Activated naive CD4-positive, alpha-beta T cell treated with anti-CD3 and anti-CD28 coated beads, Interleukin-2, amount 10 ng/mL, durations not matched to agents 7 days and 5 days (primary cell): ENCODE data around the gene GDAP2.
"Not testable (repeated sequence)": the region's sequence is repeated elsewhere in the genome, so short reads cannot be mapped to it uniquely, and the experiment has no call there.

Experiments
- CTCF ChIA-PET: fragments of 350-600 bp; sonication (Branson Sonifier 250); formaldehyde crosslinking; loops from one replicate; lab custom pipeline; 2021; ENCODE audit warnings: antibody characterized with exemption; lab: Charles Lee
- DNase-seq: peaks from one replicate; pipeline ENCODE4 v3.0.0-alpha.2; 2020
- H3K27ac Mint-ChIP-seq: one replicate; pipeline ENCODE4 v1.8.0; 2021; ENCODE audit warnings: mild to moderate bottlenecking, moderate library complexity, mixed read lengths
- H3K27me3 Mint-ChIP-seq: one replicate; pipeline ENCODE4 v1.8.0; 2021; ENCODE audit warnings: mild to moderate bottlenecking, mixed read lengths
- H3K36me3 Mint-ChIP-seq: one replicate; pipeline ENCODE4 v1.8.0; 2021; ENCODE audit warnings: mixed read lengths
- H3K4me1 Mint-ChIP-seq: one replicate; pipeline ENCODE4 v1.8.0; 2021; ENCODE audit warnings: mixed read lengths
- H3K4me3 Mint-ChIP-seq: one replicate; pipeline ENCODE4 v1.8.0; 2021; ENCODE audit warnings: mild to moderate bottlenecking, moderate library complexity, mixed read lengths
- H3K9me3 Mint-ChIP-seq: one replicate; pipeline ENCODE4 v1.8.0; 2021; ENCODE audit warnings: mixed read lengths

The GDAP2 gene

DNA sequence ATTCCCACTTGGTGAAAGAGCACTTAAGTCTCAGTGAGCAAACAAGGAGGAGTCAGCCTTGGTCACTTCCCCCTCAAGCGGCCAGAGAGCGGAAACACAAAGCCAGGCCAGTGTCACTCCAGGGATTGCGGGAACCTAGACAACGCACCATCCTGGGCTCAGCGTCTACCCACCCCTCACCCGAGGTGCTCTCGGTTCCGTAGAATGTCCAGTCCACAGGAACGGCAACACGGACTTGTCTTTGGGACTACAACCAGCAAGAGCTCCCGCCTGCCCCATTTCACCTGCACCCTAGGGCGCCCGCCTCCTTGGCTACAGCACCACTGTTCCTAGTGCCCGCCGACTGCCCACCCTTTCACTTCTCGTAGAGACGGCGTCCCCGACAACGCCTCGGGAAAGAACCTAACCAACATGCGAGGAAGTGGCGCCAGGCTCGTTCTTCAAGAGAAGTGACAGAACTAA is 509 bp downstream of the GDAP2 start:
- Mint-ChIP-seq H3K27ac (peak overlapping the region; percentile 90), H3K36me3 (peaks cover 11% of the 10 kb centered on the region), H3K9me3 (no peaks in the 10 kb centered on the region), H3K4me1 (peaks cover 42% of the 10 kb centered on the region), H3K4me3 (peak overlapping the region; percentile 90), H3K27me3 (peaks cover 9% of the 10 kb centered on the region)
- peak; percentile 73 for DNase-seq
- CTCF ChIA-PET = interaction anchor here (3.1 kb wide), 1 partner anchor 33 kb away, joined by 15 read pairs; no protein-coding TSS in a partner anchor

- no peak overlapping the region for H3K4me3 Mint-ChIP-seq
Observed at GRCh38 chr1:117925981-117926380, 3.4 kb downstream of the GDAP2 start.

GRCh38 chr1:117922717-117923116 is 6.7 kb downstream of the GDAP2 start:
- H3K9me3 Mint-ChIP-seq, H3K4me1 Mint-ChIP-seq, DNase-seq, H3K27ac Mint-ChIP-seq, H3K27me3 Mint-ChIP-seq, CTCF ChIA-PET, H3K4me3 Mint-ChIP-seq: not testable (repeated sequence)
- peaks cover 13% of the 10 kb centered on the region for H3K36me3 Mint-ChIP-seq

More at GRCh38 chr1:117925981-117926380, 3.4 kb downstream of the GDAP2 start:
- Mint-ChIP-seq H3K27ac (no peak overlapping the region), H3K4me1 (peaks cover 24% of the 10 kb centered on the region), H3K36me3 (peaks cover 7% of the 10 kb centered on the region), H3K9me3 (no peaks in the 10 kb centered on the region), H3K27me3 (peaks cover 9% of the 10 kb centered on the region)
- DNase-seq = no peak
- CTCF ChIA-PET = interaction anchor here (2.0 kb wide), 1 partner anchor 30 kb away, joined by 11 read pairs; no protein-coding TSS in a partner anchor

DNA sequence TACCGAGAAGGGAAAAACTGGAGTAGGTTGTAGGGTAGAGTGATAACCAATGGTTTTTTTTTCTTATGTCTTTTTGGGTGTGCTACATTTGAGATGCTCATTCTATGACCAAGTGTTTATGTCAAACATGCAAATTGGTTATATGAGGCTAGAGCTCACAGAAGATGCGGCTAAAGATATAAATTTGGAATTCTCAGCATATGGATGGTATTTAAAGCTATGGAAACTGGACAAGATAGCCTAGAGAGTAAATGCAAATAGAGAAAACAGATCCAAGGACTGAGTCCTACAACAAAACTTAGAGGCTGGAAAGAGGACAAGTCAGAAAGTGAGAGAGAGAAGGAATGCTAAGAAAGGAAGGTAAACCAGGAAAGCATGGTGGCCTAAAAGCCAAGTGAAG is 7.4 kb downstream of the GDAP2 start:
- CTCF ChIA-PET = no interaction called here
- Mint-ChIP-seq H3K4me3 (no peak overlapping the region), H3K27me3 (no peaks in the 10 kb centered on the region), H3K4me1 (peaks cover under 1% of the 10 kb centered on the region), H3K36me3 (peaks cover 14% of the 10 kb centered on the region), H3K9me3 (no peaks in the 10 kb centered on the region), H3K27ac (no peak overlapping the region)
- no peak for DNase-seq

- Mint-ChIP-seq H3K36me3 (peaks cover 33% of the 10 kb centered on the region), H3K4me1 (no peaks in the 10 kb centered on the region), H3K27ac (no peak overlapping the region), H3K27me3 (no peaks in the 10 kb centered on the region), H3K9me3 (no peaks in the 10 kb centered on the region), H3K4me3 (no peak overlapping the region)
- CTCF ChIA-PET = no interaction called here
- DNase-seq = no peak
Observed at GRCh38 chr1:117919376-117919775, 10.0 kb downstream of the GDAP2 start.

GRCh38 chr1:117911051-117911450 is 18.4 kb downstream of the GDAP2 start:
- no peaks in the 10 kb centered on the region for H3K27me3 Mint-ChIP-seq

DNA sequence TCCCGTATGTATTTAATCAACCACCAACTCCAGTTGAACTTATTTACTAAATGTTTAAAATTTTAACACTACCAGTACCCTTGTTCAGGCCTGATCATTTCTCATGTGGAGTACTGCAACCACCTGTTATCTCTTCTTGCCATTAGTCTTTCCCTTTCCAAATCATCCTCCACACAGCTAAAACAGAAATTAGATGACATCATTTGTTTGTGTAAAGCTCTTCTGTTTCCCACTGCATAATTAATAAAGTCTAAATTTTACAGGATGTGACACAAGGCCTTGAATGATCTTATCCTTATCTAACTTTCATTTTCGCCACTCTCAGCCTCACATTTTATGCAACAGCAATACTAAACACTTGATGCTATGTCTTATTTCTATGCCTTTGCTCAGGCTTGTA is 24.4 kb downstream of the GDAP2 start:
- H3K4me3 Mint-ChIP-seq = no peak overlapping the region
- peaks cover 45% of the 10 kb centered on the region for H3K36me3 Mint-ChIP-seq
- DNase-seq = no peak
- peaks cover 2% of the 10 kb centered on the region for H3K4me1 Mint-ChIP-seq
- H3K27me3 Mint-ChIP-seq = no peaks in the 10 kb centered on the region
- H3K9me3 Mint-ChIP-seq = no peaks in the 10 kb centered on the region
- CTCF ChIA-PET = interaction anchor here (4.1 kb wide), 1 partner anchor 9 kb away, joined by 25 read pairs; no protein-coding TSS in a partner anchor
- no peak overlapping the region for H3K27ac Mint-ChIP-seq

More at GRCh38 chr1:117911051-117911450, 18.4 kb downstream of the GDAP2 start:
- Mint-ChIP-seq H3K4me3 (no peak overlapping the region), H3K27ac (no peak overlapping the region), H3K9me3 (no peaks in the 10 kb centered on the region), H3K36me3 (peaks cover 48% of the 10 kb centered on the region), H3K4me1 (peaks cover 3% of the 10 kb centered on the region)
- CTCF ChIA-PET = interaction anchor here (1.5 kb wide), 1 partner anchor 15 kb away, joined by 3 read pairs; no protein-coding TSS in a partner anchor
- DNase-seq = no peak

GRCh38 chr1:117904485-117904884 is 24.9 kb downstream of the GDAP2 start:
- CTCF ChIA-PET = interaction anchor here (4.1 kb wide), 1 partner anchor 9 kb away, joined by 25 read pairs; no protein-coding TSS in a partner anchor
- no peak overlapping the region for H3K27ac Mint-ChIP-seq
- H3K4me3 Mint-ChIP-seq = no peak overlapping the region
- peaks cover 2% of the 10 kb centered on the region for H3K4me1 Mint-ChIP-seq
- no peaks in the 10 kb centered on the region for H3K9me3 Mint-ChIP-seq
- DNase-seq = no peak
- H3K36me3 Mint-ChIP-seq = peaks cover 45% of the 10 kb centered on the region
- no peaks in the 10 kb centered on the region for H3K27me3 Mint-ChIP-seq

DNA sequence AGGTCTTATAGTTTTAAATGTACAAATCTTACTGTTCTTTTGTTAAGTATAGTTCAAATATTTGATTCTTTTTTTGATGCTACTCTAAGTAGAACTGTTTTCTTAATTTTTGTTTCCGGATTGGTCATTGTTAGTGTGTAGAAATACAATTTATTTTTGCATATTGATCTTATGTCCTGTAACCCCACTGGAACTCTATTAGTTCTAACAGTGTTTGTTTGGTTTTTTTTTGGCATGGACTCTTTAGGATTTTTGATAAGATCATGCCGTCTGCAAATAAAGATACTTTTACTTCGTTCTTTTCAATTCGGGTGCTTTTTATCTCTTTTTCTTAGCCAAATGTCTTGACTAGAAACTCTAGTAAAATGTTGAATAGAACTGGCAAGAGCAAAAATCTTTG is 26.5 kb downstream of the GDAP2 start:
- Mint-ChIP-seq H3K27ac (no peak overlapping the region), H3K27me3 (no peaks in the 10 kb centered on the region), H3K36me3 (peaks cover 52% of the 10 kb centered on the region), H3K4me3 (no peak overlapping the region), H3K4me1 (peaks cover 2% of the 10 kb centered on the region), H3K9me3 (no peaks in the 10 kb centered on the region)
- CTCF ChIA-PET = no interaction called here
- no peak for DNase-seq

GRCh38 chr1:117899801-117900200 is 29.6 kb downstream of the GDAP2 start:
- no peaks in the 10 kb centered on the region for H3K4me1 Mint-ChIP-seq
- no peak overlapping the region for H3K4me3 Mint-ChIP-seq
- H3K27me3 Mint-ChIP-seq = no peaks in the 10 kb centered on the region
- H3K36me3 Mint-ChIP-seq = peaks cover 46% of the 10 kb centered on the region
- CTCF ChIA-PET = interaction anchor here (6.4 kb wide), 1 partner anchor 143 kb away, joined by 61 read pairs; no protein-coding TSS in a partner anchor
- H3K9me3 Mint-ChIP-seq = no peaks in the 10 kb centered on the region
- no peak for DNase-seq
- no peak overlapping the region for H3K27ac Mint-ChIP-seq

GRCh38 chr1:117897551-117897950 is 31.9 kb downstream of the GDAP2 start:
- no peaks in the 10 kb centered on the region for H3K4me1 Mint-ChIP-seq
- no peaks in the 10 kb centered on the region for H3K27me3 Mint-ChIP-seq
- no peak for DNase-seq
- H3K27ac Mint-ChIP-seq = no peak overlapping the region
- peaks cover 35% of the 10 kb centered on the region for H3K36me3 Mint-ChIP-seq
- H3K9me3 Mint-ChIP-seq = no peaks in the 10 kb centered on the region
- CTCF ChIA-PET = interaction anchor here (3.0 to 6.4 kb wide), 3 partner anchors 9 to 385 kb away, joined by 18 to 61 read pairs (median 25); no protein-coding TSS in a partner anchor
- no peak overlapping the region for H3K4me3 Mint-ChIP-seq

DNA sequence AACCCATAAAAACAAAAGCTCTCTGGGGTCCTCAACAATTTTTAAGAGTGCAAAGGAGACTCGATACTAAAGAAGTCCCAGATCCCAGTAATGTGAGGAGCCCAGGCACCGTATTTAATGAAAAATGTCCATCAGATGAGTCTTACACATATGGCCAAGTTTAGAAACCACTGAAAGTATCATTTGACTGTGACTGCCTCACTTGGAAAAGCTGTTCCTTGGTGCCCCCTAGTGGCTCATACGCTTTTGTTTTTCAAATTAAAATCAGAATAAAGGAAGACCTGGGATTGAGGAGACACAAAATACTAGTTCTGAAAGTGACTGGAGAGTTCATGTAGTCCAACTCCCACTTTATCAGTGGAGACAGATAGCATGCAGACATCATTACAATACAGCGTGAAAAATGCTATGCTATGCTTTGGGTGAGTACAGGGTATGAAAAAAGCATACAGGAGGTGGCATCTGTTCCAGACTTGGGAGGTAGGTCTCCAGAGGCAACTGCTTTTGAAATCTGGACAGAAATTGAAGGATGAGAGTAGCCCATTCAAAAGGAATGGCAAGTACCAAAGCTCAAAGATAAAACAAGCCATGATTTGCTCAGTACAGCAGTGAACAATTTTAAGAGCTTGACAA is 33.8 kb downstream of the GDAP2 start:
- H3K4me3 Mint-ChIP-seq = no peak overlapping the region

DNA sequence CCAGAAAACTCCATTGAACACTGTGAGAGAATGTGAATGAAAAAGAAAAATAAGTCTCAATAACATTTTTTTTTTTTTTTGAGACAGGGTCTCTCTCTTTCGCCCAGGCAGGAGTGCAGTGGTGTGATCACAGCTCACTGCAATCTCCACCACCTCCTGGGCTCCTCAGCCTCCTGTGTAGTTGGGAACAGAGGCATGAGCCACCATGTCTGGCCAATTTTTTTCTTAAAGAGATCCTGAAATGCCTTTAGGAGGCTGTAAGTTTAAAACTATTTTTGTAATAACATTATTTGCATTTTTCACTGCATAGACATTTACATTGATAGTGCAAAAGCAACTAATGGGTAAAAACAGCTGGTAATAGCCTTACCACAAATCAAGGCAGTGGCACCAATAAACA is 35.3 kb downstream of the GDAP2 start:
- Mint-ChIP-seq H3K9me3 (no peaks in the 10 kb centered on the region), H3K4me3 (no peak overlapping the region), H3K36me3 (peaks cover 30% of the 10 kb centered on the region), H3K27me3 (no peaks in the 10 kb centered on the region), H3K27ac (no peak overlapping the region), H3K4me1 (no peaks in the 10 kb centered on the region)
- CTCF ChIA-PET = interaction anchor here (0.7 to 6.4 kb wide), 6 partner anchors 13 to 381 kb away, joined by 4 to 61 read pairs (median 8); no protein-coding TSS in a partner anchor
- no peak for DNase-seq

More for the DNA sequence above, 33.8 kb downstream of the GDAP2 start:
- Mint-ChIP-seq H3K9me3 (no peaks in the 10 kb centered on the region), H3K27me3 (no peaks in the 10 kb centered on the region), H3K4me1 (no peaks in the 10 kb centered on the region), H3K36me3 (peaks cover 37% of the 10 kb centered on the region), H3K27ac (no peak overlapping the region)
- peak; percentile 74 for DNase-seq
- CTCF ChIA-PET = interaction anchor here (0.6 to 6.4 kb wide), 19 partner anchors 9 to 801 kb away, joined by 3 to 61 read pairs (median 3); partner anchors contain the start of genes GDAP2 and WDR3

- H3K4me3 Mint-ChIP-seq = no peak overlapping the region
- H3K36me3 Mint-ChIP-seq = peaks cover 26% of the 10 kb centered on the region
- no peaks in the 10 kb centered on the region for H3K27me3 Mint-ChIP-seq
- CTCF ChIA-PET = no interaction called here
- no peaks in the 10 kb centered on the region for H3K9me3 Mint-ChIP-seq
- H3K4me1 Mint-ChIP-seq = no peaks in the 10 kb centered on the region
- no peak for DNase-seq
- no peak overlapping the region for H3K27ac Mint-ChIP-seq
Observed at GRCh38 chr1:117892512-117892911, 36.9 kb downstream of the GDAP2 start.

DNA sequence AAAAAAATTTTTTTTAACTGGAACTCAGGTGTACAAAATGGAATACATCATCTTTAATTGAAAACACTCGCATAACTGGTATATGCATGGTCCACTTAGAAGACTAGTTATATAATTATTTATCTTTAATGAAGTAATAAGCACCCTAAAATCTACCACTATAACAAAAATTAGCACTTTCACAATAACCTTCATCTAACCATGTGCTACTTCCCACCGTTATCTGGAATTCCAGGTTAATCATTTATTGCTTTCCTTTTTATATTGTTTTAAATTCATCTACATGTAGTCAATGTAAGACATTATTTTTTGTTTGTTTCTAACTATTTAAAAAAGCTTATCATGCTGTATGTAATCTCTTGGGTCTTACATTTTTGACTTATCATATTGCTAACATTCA is 39.0 kb downstream of the GDAP2 start:
- CTCF ChIA-PET = no interaction called here
- no peak for DNase-seq
- Mint-ChIP-seq H3K27me3 (no peaks in the 10 kb centered on the region), H3K36me3 (peaks cover 17% of the 10 kb centered on the region), H3K9me3 (no peaks in the 10 kb centered on the region), H3K27ac (no peak overlapping the region), H3K4me1 (peaks cover 9% of the 10 kb centered on the region), H3K4me3 (no peak overlapping the region)
